ENCODE results near the gene CSNK1A1L.
"Not testable (repeated sequence)": the region's sequence is repeated elsewhere in the genome, so short reads cannot be mapped to it uniquely, and the experiment has no call there.

The CSNK1A1L gene

GRCh38 chr13:37058910-37059847, 46.3 kb downstream of the CSNK1A1L start, which contains the start of gene SUPT20H:
SUPT20H (minus strand) TSS chr13:37059688; CDS start chr13:37051490, 8,198 bp downstream.
- peak; percentile 94 to 95 for DNase-seq
- TF ChIP-seq GATA1 (IDR thresholded peaks at IDR 0.05; ENCODE audit: low read depth, low read length), result no peak
- TF ChIP-seq POLR2A (IDR thresholded peaks at IDR 0.05; ENCODE audit: low read length), result peak; percentile 84

- DNase-seq, result not testable (repeated sequence)
These were observed 49.2 kb downstream of the CSNK1A1L start for GRCh38 chr13:37056228-37056627.
